HG03095 (cell line): ENCODE results near the gene TPX2.

Experiments
- ATAC-seq: cut with Tn5 transposase; IDR thresholded peaks from one replicate; pipeline ENCODE4 v1.9.1; 2021; ENCODE audit warnings: moderate library complexity; ENCODE audit not compliant: unreplicated experiment

The TPX2 gene

GRCh38 chr20:31738729-31739549, at the start of gene TPX2:
TSS of gene TPX2 (plus strand) at chr20:31739290. CDS start at chr20:31757477, 18,187 bp downstream.
- ATAC-seq, result peak; percentile 96

GRCh38 chr20:31690124-31690666, 48.9 kb upstream of the TPX2 start:
- ATAC-seq, result no peak

GRCh38 chr20:31691646-31692275, 47.3 kb upstream of the TPX2 start:
- ATAC-seq, result peak; percentile 49

- ATAC-seq, result no peak
These were observed 45.7 kb upstream of the TPX2 start for GRCh38 chr20:31693402-31693801.

- no peak for ATAC-seq
These were observed 45.0 kb upstream of the TPX2 start for GRCh38 chr20:31693987-31694661.

- ATAC-seq, result no peak
These were observed 44.1 kb upstream of the TPX2 start for GRCh38 chr20:31694842-31695593.

- no peak for ATAC-seq
These were observed 43.0 kb upstream of the TPX2 start for GRCh38 chr20:31695849-31696804.

- no peak for ATAC-seq
These were observed 40.8 kb upstream of the TPX2 start for GRCh38 chr20:31698243-31698802.

- ATAC-seq, result peak; percentile 97
These were observed 40.0 kb upstream of the TPX2 start for GRCh38 chr20:31698803-31699718.

GRCh38 chr20:31699801-31700728, 39.0 kb upstream of the TPX2 start:
- ATAC-seq, result no peak

- ATAC-seq, result no peak
These were observed 38.3 kb upstream of the TPX2 start for GRCh38 chr20:31700747-31701146.

- ATAC-seq, result no peak
These were observed 37.5 kb upstream of the TPX2 start for GRCh38 chr20:31701591-31701990.

GRCh38 chr20:31704225-31705119, 34.6 kb upstream of the TPX2 start:
- no peak for ATAC-seq

- ATAC-seq, result no peak
These were observed 33.9 kb upstream of the TPX2 start for GRCh38 chr20:31705191-31705590.

- peak; percentile 87 for ATAC-seq
These were observed 33.2 kb upstream of the TPX2 start for GRCh38 chr20:31705598-31706597.
